Measurements from ENCODE around the gene XXYLT1. TPM values are rescaled to one million over a fixed set of nuclear protein-coding genes. Genes with fewer than 3 reads are reported as not detected.

XXYLT1 gene
- total and polyA plus RNA-seq, 10 of the 15 experiments (the other 5 are each of a cell fraction or from before 2014, with no cell fraction given), result 1.2 to 14.2 (median 9.3) TPM

DNA sequence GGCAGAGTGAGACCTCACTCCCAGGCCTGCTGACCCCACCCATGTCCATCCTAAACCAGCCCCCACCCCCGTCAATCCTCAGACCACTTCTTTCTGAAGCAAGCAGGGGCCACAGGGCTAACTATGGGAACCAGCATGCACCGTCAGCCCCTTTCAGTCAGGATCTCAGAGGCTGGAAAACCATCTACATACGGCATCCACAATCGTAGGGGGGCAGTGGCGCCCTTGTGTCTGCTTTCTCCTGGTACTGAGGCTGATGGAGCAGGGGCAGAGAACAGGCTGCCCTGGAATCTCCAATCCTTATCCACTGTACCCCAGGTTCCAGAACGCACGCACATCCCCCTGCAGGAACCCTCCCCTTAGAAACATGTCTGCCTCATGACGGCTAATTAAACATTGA is 56.6 kb downstream of the XXYLT1 start:
- RAD21 ChIA-PET (ENCODE audit: unreplicated experiment), result no interaction called here
- no peaks in the 10 kb centered on the region; the same call in none of the 2 replicates for H3K4me1 ChIP-seq (ENCODE audit: control insufficient read depth, insufficient read depth, low read length)
- CTCF ChIA-PET, result no interaction called here
- H3K36me3 ChIP-seq (ENCODE audit: control insufficient read depth in 2 of 2, insufficient read depth in 2 of 2, low read length in 1 of 2), result no peaks in the 10 kb centered on the region
- TF ChIP-seq ZNF217 (IDR thresholded peaks at IDR 0.05) (no peak), ZNF24 (IDR thresholded peaks at IDR 0.05) (no peak), SUPT20H (IDR thresholded peaks at IDR 0.05; ENCODE audit: borderline replicate concordance, control insufficient read depth, low read depth, low read length) (no peak), NFYA (IDR thresholded peaks at IDR 0.05; ENCODE audit: borderline replicate concordance, low read depth, low read length) (no peak), RUNX3 (IDR thresholded peaks at IDR 0.05; ENCODE audit: low read length) (no peak), KAT2A (conservative IDR thresholded peaks at IDR 0.05; ENCODE audit: control insufficient read depth, low read depth, low read length) (no peak), SPI1 (IDR thresholded peaks at IDR 0.05; ENCODE audit: borderline replicate concordance, insufficient read depth, low read depth, low read length) (no peak), ZBED1 (IDR thresholded peaks at IDR 0.05; ENCODE audit: borderline replicate concordance) (no peak), NR2C2 (IDR thresholded peaks at IDR 0.05; ENCODE audit: borderline replicate concordance, control insufficient read depth, insufficient read length, low read depth) (no peak), NFXL1 (IDR thresholded peaks at IDR 0.05; ENCODE audit: borderline replicate concordance) (no peak), MTA2 (IDR thresholded peaks at IDR 0.05; ENCODE audit: low read depth) (no peak), HDGF (IDR thresholded peaks at IDR 0.05) (no peak), BACH1 (IDR thresholded peaks at IDR 0.05; ENCODE audit: borderline replicate concordance) (no peak), CREM (IDR thresholded peaks at IDR 0.05; ENCODE audit: low read depth) (no peak), KDM1A (IDR thresholded peaks at IDR 0.05; ENCODE audit: borderline replicate concordance) (no peak), ZSCAN29 (IDR thresholded peaks at IDR 0.05) (no peak)
- TF ChIP-seq, protein P1, sequence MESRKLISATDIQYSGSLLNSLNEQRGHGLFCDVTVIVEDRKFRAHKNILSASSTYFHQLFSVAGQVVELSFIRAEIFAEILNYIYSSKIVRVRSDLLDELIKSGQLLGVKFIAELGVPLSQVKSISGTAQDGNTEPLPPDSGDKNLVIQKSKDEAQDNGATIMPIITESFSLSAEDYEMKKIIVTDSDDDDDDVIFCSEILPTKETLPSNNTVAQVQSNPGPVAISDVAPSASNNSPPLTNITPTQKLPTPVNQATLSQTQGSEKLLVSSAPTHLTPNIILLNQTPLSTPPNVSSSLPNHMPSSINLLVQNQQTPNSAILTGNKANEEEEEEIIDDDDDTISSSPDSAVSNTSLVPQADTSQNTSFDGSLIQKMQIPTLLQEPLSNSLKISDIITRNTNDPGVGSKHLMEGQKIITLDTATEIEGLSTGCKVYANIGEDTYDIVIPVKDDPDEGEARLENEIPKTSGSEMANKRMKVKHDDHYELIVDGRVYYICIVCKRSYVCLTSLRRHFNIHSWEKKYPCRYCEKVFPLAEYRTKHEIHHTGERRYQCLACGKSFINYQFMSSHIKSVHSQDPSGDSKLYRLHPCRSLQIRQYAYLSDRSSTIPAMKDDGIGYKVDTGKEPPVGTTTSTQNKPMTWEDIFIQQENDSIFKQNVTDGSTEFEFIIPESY (IDR thresholded peaks at IDR 0.05), result no peak
- H3K27ac ChIP-seq (ENCODE audit: control insufficient read depth, insufficient read depth), result no peak overlapping the region
- H3K9me3 ChIP-seq (replicated peaks; ENCODE audit: control insufficient read depth, insufficient read depth, low read length), result no peaks in the 10 kb centered on the region; the same call in 2 of the 3 replicates
- H3K79me2 ChIP-seq (ENCODE audit: control insufficient read depth, insufficient read depth, low read length), result no peaks in the 10 kb centered on the region; the same call in 1 of the 2 replicates
- POLR2A ChIA-PET, result no interaction called here
- H3K27me3 ChIP-seq (replicated peaks in 1 of 2; ENCODE audit: control insufficient read depth in 2 of 2, insufficient read depth in 2 of 2, low read length in 1 of 2), result no peaks in the 10 kb centered on the region
- FAIRE-seq, result no peak
- no peak for DNase-seq (ENCODE audit: low read depth, low spot score)
- ATAC-seq, result no peak
- H3K4me2 ChIP-seq (ENCODE audit: control insufficient read depth, insufficient read depth), result no peak overlapping the region
- H4K20me1 ChIP-seq (ENCODE audit: control insufficient read depth, insufficient read depth), result no peaks in the 10 kb centered on the region
- no peak overlapping the region for H3K4me3 ChIP-seq
- H3K9ac ChIP-seq (ENCODE audit: control insufficient read depth, insufficient read depth, low read length), result no peak overlapping the region
- intact Hi-C loops (cut with micrococcal nuclease; ENCODE audit: unreplicated experiment) (no loop called here), in situ Hi-C loops (cut with MboI) (no loop called here)
- SMC1A ChIA-PET (ENCODE audit: uncharacterized antibody, unreplicated experiment), result no interaction called here
- WGBS (ENCODE audit: insufficient coverage, insufficient replicate concordance, low lambda C conversion rate, missing lambda C conversion rate), result 96% methylated on average over 7 of the region's 8 CpGs
- BruUV-seq (replicated peaks), result no TSS peak
- H2AFZ ChIP-seq (ENCODE audit: control insufficient read depth, low read depth, low read length), result no peak overlapping the region
